Endothelial cell of umbilical vein (primary cell): ENCODE measurements around the gene TEKT5. TPM values are rescaled to one million over a fixed set of nuclear protein-coding genes. Genes with fewer than 3 reads are reported as not detected.

Experiments
- BruUV-seq: library from RNA; stranded (reverse); fragments of 400-500 nt; replicated peaks from 2 replicates; lab custom pipeline; 2021; lab: Mats Ljungman, UMichigan
- CTCF ChIA-PET: fragments of 300-600, 350-600 bp; sonication (Branson Sonifier 250); formaldehyde crosslinking; loops from one replicate; lab custom pipeline; 2021; ENCODE audit warnings: antibody characterized with exemption, inconsistent platforms; lab: Charles Lee
- POLR2A ChIA-PET: fragments of 300-600, 350-600 bp; sonication (Branson Sonifier 250); formaldehyde crosslinking; loops from one replicate; lab custom pipeline; 2021; ENCODE audit warnings: antibody characterized with exemption, inconsistent platforms; lab: Charles Lee
- DNase-seq: peaks from one replicate; pipeline ENCODE4 v3.0.0-alpha.2; 2011; ENCODE audit warnings: low read depth, low spot score
- FAIRE-seq: peaks from 2 replicates; lab custom pipeline; 2011; peaks lifted over from hg19 to GRCh38; lab: Jason Lieb, UNC
- H2AFZ ChIP-seq: 2 replicates; pipeline ENCODE4 v1.6.0; 2012; ENCODE audit warnings: low read depth, low read length, control low read depth, inconsistent platforms
- H3K27ac ChIP-seq: 2 replicates; pipeline ENCODE4 v1.5.1; 2011; ENCODE audit warnings: low read depth, mild to moderate bottlenecking, control low read depth, low read length, moderate library complexity; ENCODE audit not compliant: insufficient read depth
- H3K27me3 ChIP-seq, 2 experiments: 2 replicates each; pipeline versions ENCODE4 v1.6.0 to v1.6.1; 2011; ENCODE audit warnings: low read length in 2 of 2, mixed read lengths in 1 of 2; ENCODE audit not compliant: control insufficient read depth in 2 of 2, insufficient read depth in 2 of 2
- H3K36me3 ChIP-seq, 2 experiments: 2 replicates in 1 of 2; 3 replicates in 1 of 2; pipeline ENCODE4 v1.5.1; 2011; ENCODE audit warnings: low read length in 2 of 2, mild to moderate bottlenecking in 1 of 2, moderate library complexity in 1 of 2; ENCODE audit not compliant: control insufficient read depth in 2 of 2, insufficient read depth in 2 of 2; ENCODE audit errors: extremely low read depth in 1 of 2
- H3K4me1 ChIP-seq: 3 replicates; pipeline ENCODE4 v1.5.1; 2011; ENCODE audit warnings: mild to moderate bottlenecking, low read length; ENCODE audit not compliant: control insufficient read depth, insufficient read depth; ENCODE audit errors: extremely low read depth
- H3K4me2 ChIP-seq: 2 replicates; pipeline ENCODE4 v1.6.1; 2011; ENCODE audit warnings: low read length, control low read depth, mixed read lengths; ENCODE audit not compliant: insufficient read depth
- H3K4me3 ChIP-seq, 3 experiments: fragments of 200-600 bp in 1 of 3; sonication (generic), shearing (Covaris generic) in 1 of 3; replicated peaks in 1 of 3; 2 replicates each; pipeline ENCODE4 v1.5.1; 2011 to 2016; ENCODE audit warnings: control low read depth in 3 of 3, low read length in 3 of 3, mild to moderate bottlenecking in 2 of 3, inconsistent platforms in 1 of 3, low read depth in 1 of 3, moderate library complexity in 1 of 3; ENCODE audit not compliant: insufficient read depth in 1 of 3
- H3K79me2 ChIP-seq: 2 replicates; pipeline ENCODE4 v1.6.0; 2012; ENCODE audit warnings: low read length, inconsistent platforms; ENCODE audit not compliant: control insufficient read depth, insufficient read depth
- H3K9ac ChIP-seq: replicated peaks from 2 replicates; pipeline ENCODE3; 2011; ENCODE audit warnings: low read length, control low read depth; ENCODE audit not compliant: insufficient read depth; ENCODE audit errors: extremely low read depth
- H3K9me1 ChIP-seq: replicated peaks from 3 replicates; pipeline ENCODE4 v1.6.0; 2011; ENCODE audit warnings: mild to moderate bottlenecking, low read length; ENCODE audit not compliant: control insufficient read depth, insufficient read depth; ENCODE audit errors: extremely low read depth
- H3K9me3 ChIP-seq: replicated peaks from 2 replicates; pipeline ENCODE4 v1.5.1; 2012; ENCODE audit warnings: low read length, inconsistent platforms; ENCODE audit not compliant: control insufficient read depth, insufficient read depth
- H4K20me1 ChIP-seq: replicated peaks from 2 replicates; pipeline ENCODE3; 2011; ENCODE audit warnings: mild to moderate bottlenecking, low read length; ENCODE audit not compliant: control insufficient read depth, insufficient read depth; ENCODE audit errors: extremely low read depth
- CTCF ChIP-seq, 2 donors: IDR thresholded peaks; 1 replicate in 1 of 2; 2 replicates in 1 of 2; pipeline ENCODE4 v1.5.1; 2011; ENCODE audit warnings: low read length in 2 of 2, mild to moderate bottlenecking in 2 of 2, moderate library complexity in 2 of 2, control low read depth in 1 of 2, inconsistent platforms in 1 of 2, low read depth in 1 of 2; ENCODE audit not compliant: insufficient read depth in 1 of 2; ENCODE audit errors: extremely low read depth in 1 of 2
- EZH2 ChIP-seq: IDR thresholded peaks from 2 replicates; pipeline ENCODE4 v1.6.1; 2012; ENCODE audit warnings: borderline replicate concordance, low read depth, mild to moderate bottlenecking, moderate library complexity, low read length, inconsistent platforms; ENCODE audit not compliant: severe bottlenecking
- FOS ChIP-seq: IDR thresholded peaks from 2 replicates; pipeline ENCODE4 v1.6.1; 2011; ENCODE audit warnings: mild to moderate bottlenecking, low read length, moderate library complexity, borderline replicate concordance; ENCODE audit not compliant: insufficient read depth
- GATA2 ChIP-seq: IDR thresholded peaks from 2 replicates; pipeline ENCODE4 v1.7.0; 2011; ENCODE audit warnings: low read depth, mild to moderate bottlenecking, moderate library complexity, mixed read lengths, low read length; ENCODE audit not compliant: insufficient read length, insufficient read depth
- JUN ChIP-seq: IDR thresholded peaks from 2 replicates; pipeline ENCODE4 v1.6.1; 2011; ENCODE audit warnings: borderline replicate concordance, low read depth; ENCODE audit not compliant: insufficient read length, insufficient read depth
- MAX ChIP-seq: IDR thresholded peaks from 2 replicates; pipeline ENCODE4 v1.6.1; 2011; ENCODE audit not compliant: insufficient read depth, insufficient read length
- MYC ChIP-seq: IDR thresholded peaks from one replicate; pipeline ENCODE4 v1.6.1; 2011; ENCODE audit warnings: mild to moderate bottlenecking, low read depth, low read length
- POLR2A ChIP-seq: IDR thresholded peaks from 2 replicates; pipeline ENCODE4 v1.6.1; 2012; ENCODE audit warnings: low read depth, mild to moderate bottlenecking, control low read depth, low read length
- POLR2AphosphoS5 ChIP-seq: IDR thresholded peaks from 2 replicates; pipeline ENCODE4 v1.6.1; 2012; ENCODE audit warnings: low read depth, mild to moderate bottlenecking, control low read depth, low read length, moderate library complexity; ENCODE audit not compliant: insufficient read depth
- dilution Hi-C: fragments of 300-500 bp; cut with MboI; formaldehyde crosslinking; loops from one replicate; pipeline ENCODE4 v1.15.0; 2019; ENCODE audit warnings: low sequenced_read_pairs; ENCODE audit not compliant: extremely low pct_ligation_motif_present
- intact Hi-C: fragments of 100-400 bp; cut with micrococcal nuclease; formaldehyde crosslinking; loops from one replicate; pipeline ENCODE4 v1.10.0; 2022
- polyA plus RNA-seq, 4 experiments: library from polyadenylated mRNA; depleted of rRNA in 3 of 4; stranded (reverse) in 3 of 4; unstranded in 1 of 4; fragments of >200 nt; gene quantifications; 2 replicates each; pipeline versions ENCODE4 v1.2.1 to v1.2.3, GENCODE V29; 2011 to 2012; ENCODE audit warnings: missing spikeins in 1 of 4
- total RNA-seq: library from RNA; stranded (reverse); gene quantifications from 2 replicates; pipeline ENCODE4 v1.2.3, GENCODE V29; 2021

TEKT5 gene
- total and polyA plus RNA-seq, 2 donors (not counting 3 experiments of a cell fraction or from before 2014, with no cell fraction given): not detected

- Histone ChIP-seq H3K4me2 (no peak overlapping the region), H3K9me1 (no peaks in the 10 kb centered on the region), H3K79me2 (no peaks in the 10 kb centered on the region), H3K4me1 (no peaks in the 10 kb centered on the region), H3K36me3 (no peaks in the 10 kb centered on the region), H4K20me1 (no peaks in the 10 kb centered on the region), H3K27ac (no peak overlapping the region), H2AFZ (no peak overlapping the region), H3K27me3 (no peaks in the 10 kb centered on the region), H3K4me3 (no peak overlapping the region), H3K9ac (no peak overlapping the region), H3K9me3 (no peaks in the 10 kb centered on the region)
- DNase-seq: no peak
- intact Hi-C loops (no loop called here), dilution Hi-C loops (no loop called here)
- ChIA-PET POLR2A (no interaction called here), CTCF (interaction anchor here (0.6 kb wide), 1 partner anchor 236 kb away, joined by 3 read pairs; no protein-coding TSS in a partner anchor)
- FAIRE-seq: no peak
- TF ChIP-seq CTCF (IDR thresholded peaks at IDR 0.05; ENCODE audit: extremely low read depth in 1 of 2, insufficient read depth in 1 of 2, low read depth in 1 of 2, low read length in 2 of 2) (no peak), FOS (no peak), POLR2A (no peak), GATA2 (no peak), EZH2 (no peak), MAX (no peak), POLR2AphosphoS5 (no peak), JUN (no peak), MYC (no peak)
- no TSS peak for BruUV-seq
These were observed 13.1 kb downstream of the TEKT5 start for GRCh38 chr16:10681310-10682308.
